K562 (cell line): Measurements from ENCODE around the gene SEC14L2. TPM values are rescaled to one million over a fixed set of nuclear protein-coding genes. Genes with fewer than 3 reads are reported as not detected.

Experiments used
- BCL6 ChIP-seq: fragments of 250-450 bp; sonication (Bioruptor Pico); IDR thresholded peaks from 2 replicates; pipeline ENCODE4 v1.4.0; 2020
- CBX8 ChIP-seq: fragments of 200-600 bp; sonication (generic); IDR thresholded peaks from 2 replicates; pipeline ENCODE4 v1.6.1; 2012; ENCODE audit warnings: borderline replicate concordance, mixed run types, low read depth, mild to moderate bottlenecking, moderate library complexity, mixed read lengths, low read length, control low read depth, inconsistent platforms; ENCODE audit not compliant: poor library complexity, severe bottlenecking; ENCODE audit errors: extremely low read depth
- CREM ChIP-seq: IDR thresholded peaks from 2 replicates; pipeline ENCODE4 v1.6.1; 2014; ENCODE audit warnings: antibody characterized with exemption, low read depth
- E2F1 ChIP-seq: sonication (generic); formaldehyde crosslinking; IDR thresholded peaks from 2 replicates; pipeline ENCODE4 v1.8.1; 2023; ENCODE audit warnings: mild to moderate bottlenecking, missing genetic modification reagents, moderate library complexity
- E2F3 ChIP-seq: fragments of 250-450 bp; sonication (Bioruptor Pico); IDR thresholded peaks from 2 replicates; pipeline ENCODE4 v1.4.0; 2020; ENCODE audit warnings: mild to moderate bottlenecking
- EHMT2 ChIP-seq: fragments of 450-650 bp; IDR thresholded peaks from 2 replicates; pipeline ENCODE4 v1.6.1; 2018; ENCODE audit warnings: antibody characterized with exemption
- HDAC1 ChIP-seq, 2 experiments: fragments of 450-650 bp; IDR thresholded peaks; 2 replicates each; pipeline ENCODE4 v1.6.1; 2016 to 2017; ENCODE audit warnings: inconsistent platforms in 1 of 2, mild to moderate bottlenecking in 1 of 2, moderate library complexity in 1 of 2
- KDM1A ChIP-seq, 2 experiments: fragments of 450-650 bp; IDR thresholded peaks; 2 replicates each; pipeline ENCODE4 v1.6.1; 2016; ENCODE audit warnings: mild to moderate bottlenecking in 2 of 2
- NCOA1 ChIP-seq: fragments of 450-650 bp; IDR thresholded peaks from 2 replicates; pipeline ENCODE4 v1.6.1; 2016; ENCODE audit warnings: low read depth
- PPARD ChIP-seq: fragments of 250-450 bp; sonication (Bioruptor Pico); IDR thresholded peaks from 2 replicates; pipeline ENCODE4 v1.8.0; 2022; ENCODE audit warnings: inconsistent platforms, mild to moderate bottlenecking, moderate library complexity
- TCFL5 ChIP-seq: fragments of 250-450 bp; sonication (Bioruptor Pico); conservative IDR thresholded peaks from 2 replicates; pipeline ENCODE4 v1.6.1; 2021; ENCODE audit warnings: mild to moderate bottlenecking, moderate library complexity, matching md5 sums
- ZBTB11 ChIP-seq, 3 experiments: fragments of 200-800 bp in 1 of 3; fragments of 250-450 bp in 1 of 3; fragments of 450-650 bp in 1 of 3; sonication (Bioruptor Pico) in 1 of 3; sonication (Bioruptor generic) in 1 of 3; formaldehyde crosslinking in 1 of 3; IDR thresholded peaks; 2 replicates each; pipeline versions ENCODE4 v1.6.1 to v1.8.0; 2016 to 2022; ENCODE audit warnings: mild to moderate bottlenecking in 2 of 3, missing genetic modification characterization in 2 of 3, missing compliant biosample characterization in 1 of 3, moderate library complexity in 1 of 3
- ZKSCAN1 ChIP-seq: fragments of 150-350 bp; IDR thresholded peaks from 2 replicates; pipeline ENCODE4 v1.6.1; 2016; ENCODE audit warnings: low read depth, low read length
- ZNF311 ChIP-seq: fragments of 250-450 bp; sonication (Bioruptor Pico); IDR thresholded peaks from 2 replicates; pipeline ENCODE4 v1.4.0; 2020; ENCODE audit warnings: mild to moderate bottlenecking, moderate library complexity
- ZNF449 ChIP-seq: fragments of 250-450 bp; sonication (Bioruptor Pico); IDR thresholded peaks from 2 replicates; pipeline ENCODE4 v1.8.0; 2022; ENCODE audit warnings: moderate library complexity, mild to moderate bottlenecking, inconsistent platforms
- polyA plus RNA-seq, 8 experiments: library from polyadenylated mRNA; depleted of rRNA in 4 of 8; stranded (reverse) in 5 of 8; unstranded in 3 of 8; fragments of >200 nt; fragmentation: Nextera tagmentation in 2 of 8; fragmentation: Illumina TruSeq in 1 of 8; extraction: Ambion mirVana in 2 of 8; extraction: Trizol in 1 of 8; gene quantifications; 2 replicates each; pipeline versions ENCODE4 v1.2.1 to v1.2.3, GENCODE V29; 2011 to 2014; ENCODE audit warnings: inconsistent platforms in 1 of 8, missing spikeins in 1 of 8
- total RNA-seq, 7 experiments: library from RNA; depleted of rRNA in 6 of 7; stranded (reverse); fragments of >200 nt in 6 of 7; fragmentation: Illumina TruSeq in 2 of 7; extraction: Trizol in 2 of 7; gene quantifications; 2 replicates each; pipeline versions ENCODE4 v1.2.1 to v1.2.3, GENCODE V29; 2011 to 2021; ENCODE audit warnings: low replicate concordance in 1 of 7
- TF ChIP-seq, protein P1 (sequence below): fragments of 450-650 bp; IDR thresholded peaks from 2 replicates; pipeline ENCODE4 v1.6.1; 2016; ENCODE audit warnings: missing biosample characterization, missing genetic modification characterization
- TF ChIP-seq, protein P2 (sequence below), 2 experiments: fragments of 450-650 bp in 1 of 2; sonication (generic) in 1 of 2; formaldehyde crosslinking; conservative IDR thresholded peaks; 2 replicates each; pipeline versions ENCODE4 v1.4.0 to v1.8.1; 2020 to 2022; ENCODE audit warnings: mild to moderate bottlenecking in 1 of 2, missing genetic modification reagents in 1 of 2

Gene SEC14L2
- total and polyA plus RNA-seq, 9 of the 15 experiments (the other 6 are each of a cell fraction or from before 2014, with no cell fraction given) = 0.03 to 0.17 (median 0.10) TPM

- no peak for TF ChIP-seq E2F1
- no peak for TF ChIP-seq NCOA1
- no peak for TF ChIP-seq CREM
- TF ChIP-seq, protein P1, sequence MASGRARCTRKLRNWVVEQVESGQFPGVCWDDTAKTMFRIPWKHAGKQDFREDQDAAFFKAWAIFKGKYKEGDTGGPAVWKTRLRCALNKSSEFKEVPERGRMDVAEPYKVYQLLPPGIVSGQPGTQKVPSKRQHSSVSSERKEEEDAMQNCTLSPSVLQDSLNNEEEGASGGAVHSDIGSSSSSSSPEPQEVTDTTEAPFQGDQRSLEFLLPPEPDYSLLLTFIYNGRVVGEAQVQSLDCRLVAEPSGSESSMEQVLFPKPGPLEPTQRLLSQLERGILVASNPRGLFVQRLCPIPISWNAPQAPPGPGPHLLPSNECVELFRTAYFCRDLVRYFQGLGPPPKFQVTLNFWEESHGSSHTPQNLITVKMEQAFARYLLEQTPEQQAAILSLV (tag) = no peak
- peak; percentile 67 to 74 for TF ChIP-seq KDM1A (IDR thresholded peaks at IDR 0.05)
- no peak for TF ChIP-seq EHMT2
- TF ChIP-seq HDAC1 (IDR thresholded peaks at IDR 0.05) = 0 out of 4 replicates have a peak, but pooled peaks of 1 of the 2 experiments have one; percentile 35
- TF ChIP-seq BCL6 (CRISPR knock-in tag) = no peak
- no peak for TF ChIP-seq E2F3
- no peak for TF ChIP-seq PPARD
- TF ChIP-seq TCFL5 (CRISPR knock-in tag) = no peak
- TF ChIP-seq ZBTB11 (CRISPR knock-in tag; IDR thresholded peaks at IDR 0.05) = peak in 1 of 3 experiments; percentile 74; a peak in 1 of 6 replicates
- TF ChIP-seq CBX8 = no peak
- TF ChIP-seq, protein P2, sequence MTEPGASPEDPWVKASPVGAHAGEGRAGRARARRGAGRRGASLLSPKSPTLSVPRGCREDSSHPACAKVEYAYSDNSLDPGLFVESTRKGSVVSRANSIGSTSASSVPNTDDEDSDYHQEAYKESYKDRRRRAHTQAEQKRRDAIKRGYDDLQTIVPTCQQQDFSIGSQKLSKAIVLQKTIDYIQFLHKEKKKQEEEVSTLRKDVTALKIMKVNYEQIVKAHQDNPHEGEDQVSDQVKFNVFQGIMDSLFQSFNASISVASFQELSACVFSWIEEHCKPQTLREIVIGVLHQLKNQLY (CRISPR knock-in tag; conservative IDR thresholded peaks at IDR 0.05) = no peak
- no peak for TF ChIP-seq ZNF311 (CRISPR knock-in tag)
- TF ChIP-seq ZKSCAN1 = peak; percentile 86; the same call in 1 of the 2 replicates
- no peak for TF ChIP-seq ZNF449 (CRISPR knock-in tag)
These were observed 11.7 kb downstream of the SEC14L2 start (continued) for GRCh38 chr22:30408388-30409102.
